ENCODE measurements around the gene NKAIN2.

GRCh38 chr6:124854338-124854922 is 1050.8 kb downstream of the NKAIN2 start:
- TF ChIP-seq CTCF (IDR thresholded peaks at IDR 0.05), result no peak
- no peak for TF ChIP-seq EP300 (IDR thresholded peaks at IDR 0.05)

All from sigmoid colon (tissue), 4 donors.